Neural cell (in vitro differentiated cells): ENCODE data around the gene LRRC58. TPM values are rescaled to one million over a fixed set of nuclear protein-coding genes. Genes with fewer than 3 reads are reported as not detected.

Source experiments
- H2AFZ ChIP-seq: fragments of 200-600, 300-800 bp; sonication (generic), shearing (Covaris generic); 2 replicates; pipeline ENCODE4 v1.6.0; 2014; ENCODE audit warnings: low read depth, mild to moderate bottlenecking, antibody characterized with exemption, low read length, moderate library complexity
- H3F3A ChIP-seq: fragments of 200-600 bp; shearing (Covaris generic); 2 replicates; pipeline ENCODE4 v1.6.1; 2016; ENCODE audit warnings: mild to moderate bottlenecking, moderate library complexity, mixed read lengths, antibody characterized with exemption, low read length; ENCODE audit not compliant: insufficient read depth, poor library complexity, severe bottlenecking
- H3K27ac ChIP-seq: fragments of 200-600, 300-800 bp; sonication (generic), shearing (Covaris generic); 2 replicates; pipeline ENCODE4 v1.5.1; 2014; ENCODE audit warnings: mild to moderate bottlenecking, low read length, moderate library complexity
- H3K27me3 ChIP-seq: fragments of 300-800, 200-600 bp; sonication (generic), shearing (Covaris generic); 2 replicates; pipeline ENCODE4 v1.6.0; 2014; ENCODE audit warnings: mild to moderate bottlenecking, low read depth, low read length, moderate library complexity; ENCODE audit not compliant: insufficient read depth
- H3K36me3 ChIP-seq: fragments of 300-800, 200-600 bp; sonication (generic), shearing (Covaris generic); 2 replicates; pipeline ENCODE4 v1.5.1; 2014; ENCODE audit warnings: mild to moderate bottlenecking, antibody characterized with exemption, low read length, moderate library complexity; ENCODE audit not compliant: insufficient read depth
- H3K4me2 ChIP-seq: fragments of 300-800, 200-600 bp; sonication (generic), shearing (Covaris generic); 2 replicates; pipeline ENCODE4 v1.6.0; 2014; ENCODE audit warnings: mild to moderate bottlenecking, low read length
- H3K4me3 ChIP-seq: fragments of 300-800, 200-600 bp; sonication (generic), shearing (Covaris generic); 2 replicates; pipeline ENCODE4 v1.5.1; 2014; ENCODE audit warnings: mild to moderate bottlenecking, low read length, moderate library complexity
- H3K79me2 ChIP-seq: fragments of 200-600 bp; shearing (Covaris generic); replicated peaks from 2 replicates; pipeline ENCODE4 v1.6.0; 2014; ENCODE audit warnings: mild to moderate bottlenecking, low read length, moderate library complexity; ENCODE audit not compliant: insufficient read depth
- H3K9ac ChIP-seq: fragments of 300-800, 200-600 bp; sonication (generic), shearing (Covaris generic); 2 replicates; pipeline ENCODE4 v1.6.1; 2016; ENCODE audit warnings: mild to moderate bottlenecking, low read length, mixed read lengths
- H3K9me2 ChIP-seq: fragments of 200-600 bp; shearing (Covaris generic); 2 replicates; pipeline ENCODE4 v1.6.1; 2016; ENCODE audit warnings: mild to moderate bottlenecking, low read length, mixed read lengths; ENCODE audit not compliant: insufficient read depth
- H3K9me3 ChIP-seq: fragments of 200-600, 300-800 bp; sonication (generic), shearing (Covaris generic); 2 replicates; pipeline ENCODE4 v1.6.1; 2016; ENCODE audit warnings: mild to moderate bottlenecking, mixed run types, low read length, moderate library complexity, mixed read lengths
- H4K20me1 ChIP-seq: fragments of 200-600 bp; shearing (Covaris generic); 2 replicates; pipeline ENCODE4 v1.6.1; 2016; ENCODE audit warnings: mild to moderate bottlenecking, mixed run types; ENCODE audit not compliant: insufficient read depth
- CTCF ChIP-seq: fragments of 450-650 bp; IDR thresholded peaks from 2 replicates; pipeline ENCODE4 v1.5.1; 2014; ENCODE audit warnings: antibody characterized with exemption, mild to moderate bottlenecking, moderate library complexity; ENCODE audit not compliant: poor library complexity, severe bottlenecking
- EP300 ChIP-seq: fragments of 450-650 bp; conservative IDR thresholded peaks from 2 replicates; pipeline ENCODE4 v1.6.1; 2014; ENCODE audit warnings: antibody characterized with exemption, mild to moderate bottlenecking, moderate library complexity; ENCODE audit not compliant: poor library complexity, severe bottlenecking
- EZH2 ChIP-seq: fragments of 200-600, 300-800 bp; shearing (Covaris generic), sonication (generic); IDR thresholded peaks from 2 replicates; pipeline ENCODE4 v1.6.1; 2014; ENCODE audit warnings: antibody characterized with exemption, low read length, borderline replicate concordance, mild to moderate bottlenecking; ENCODE audit not compliant: insufficient read depth, poor library complexity, severe bottlenecking
- MXI1 ChIP-seq: fragments of 450-650 bp; conservative IDR thresholded peaks from 2 replicates; pipeline ENCODE4 v1.6.1; 2014; ENCODE audit warnings: antibody characterized with exemption, mild to moderate bottlenecking; ENCODE audit not compliant: poor library complexity, severe bottlenecking
- POLR2AphosphoS5 ChIP-seq: IDR thresholded peaks from 2 replicates; pipeline ENCODE4 v1.6.1; 2012
- RAD21 ChIP-seq: fragments of 450-650 bp; conservative IDR thresholded peaks from 2 replicates; pipeline ENCODE4 v1.6.1; 2014; ENCODE audit warnings: antibody characterized with exemption, mild to moderate bottlenecking, moderate library complexity
- REST ChIP-seq: IDR thresholded peaks from 2 replicates; pipeline ENCODE4 v1.6.1; 2012; ENCODE audit warnings: borderline replicate concordance
- SMC3 ChIP-seq: fragments of 450-650 bp; conservative IDR thresholded peaks from 2 replicates; pipeline ENCODE4 v1.6.1; 2014; ENCODE audit warnings: antibody characterized with exemption, mild to moderate bottlenecking, moderate library complexity; ENCODE audit not compliant: poor library complexity
- TAF1 ChIP-seq: IDR thresholded peaks from 2 replicates; pipeline ENCODE4 v1.6.1; 2012; ENCODE audit warnings: low read depth
- polyA plus RNA-seq: library from polyadenylated mRNA; depleted of rRNA; stranded (reverse); fragments of >200 nt; gene quantifications from 2 replicates; pipeline ENCODE4 v1.2.3, GENCODE V29; 2014

Gene LRRC58
- polyA plus RNA-seq, 1 donor from 2014 or later = 7.8 TPM

GRCh38 chr3:120306519-120307455 lies 42.4 kb downstream of the LRRC58 start:
- H3K9ac ChIP-seq = no peak overlapping the region

More at GRCh38 chr3:120306519-120307455, 42.4 kb downstream of the LRRC58 start:
- H3K79me2 ChIP-seq = no peaks in the 10 kb centered on the region
- no peak for TF ChIP-seq CTCF
- no peak for TF ChIP-seq REST
- TF ChIP-seq EP300 = no peak
- no peak for TF ChIP-seq MXI1
- TF ChIP-seq EZH2 = no peak
- TF ChIP-seq TAF1 = no peak
- no peak for TF ChIP-seq POLR2AphosphoS5
- TF ChIP-seq RAD21 = no peak
- TF ChIP-seq SMC3 = no peak
- H3K4me3 ChIP-seq = no peak overlapping the region
- H3F3A ChIP-seq = no peaks in the 10 kb centered on the region
- H3K4me2 ChIP-seq = no peak overlapping the region
- no peaks in the 10 kb centered on the region for H3K36me3 ChIP-seq
- no peaks in the 10 kb centered on the region for H3K27me3 ChIP-seq
- no peaks in the 10 kb centered on the region for H4K20me1 ChIP-seq
- H3K27ac ChIP-seq = no peak overlapping the region
- H3K9me3 ChIP-seq = no peaks in the 10 kb centered on the region
- H2AFZ ChIP-seq = no peak overlapping the region
- H3K9me2 ChIP-seq = no peaks in the 10 kb centered on the region
